HEK293 (cell line): ENCODE data around the gene ALDH16A1.

Experiments
- EGR2 ChIP-seq: fragments of 450-650 bp; formaldehyde crosslinking; IDR thresholded peaks from 2 replicates; pipeline ENCODE4 v1.5.1; 2016; ENCODE audit warnings: low read depth, missing biosample characterization, missing genetic modification characterization
- GLIS2 ChIP-seq: fragments of 450-650 bp; formaldehyde crosslinking; IDR thresholded peaks from 2 replicates; pipeline ENCODE4 v1.5.1; 2016; ENCODE audit warnings: missing biosample characterization, missing genetic modification characterization
- KLF8 ChIP-seq: fragments of 450-650 bp; formaldehyde crosslinking; IDR thresholded peaks from 2 replicates; pipeline ENCODE4 v1.5.1; 2016; ENCODE audit warnings: missing biosample characterization, missing genetic modification characterization
- RBAK ChIP-seq: fragments of 450-650 bp; formaldehyde crosslinking; IDR thresholded peaks from 2 replicates; pipeline ENCODE4 v1.5.1; 2016; ENCODE audit warnings: missing biosample characterization, missing genetic modification characterization
- ZFHX2 ChIP-seq: fragments of 450-650 bp; formaldehyde crosslinking; conservative IDR thresholded peaks from 2 replicates; pipeline ENCODE4 v1.5.1; 2016; ENCODE audit warnings: missing biosample characterization, missing genetic modification characterization
- ZNF16 ChIP-seq: fragments of 450-650 bp; formaldehyde crosslinking; IDR thresholded peaks from 2 replicates; pipeline ENCODE4 v1.5.1; 2016; ENCODE audit warnings: low read depth, missing biosample characterization, missing genetic modification characterization
- ZNF223 ChIP-seq: fragments of 450-650 bp; formaldehyde crosslinking; IDR thresholded peaks from 2 replicates; pipeline ENCODE4 v1.5.1; 2016; ENCODE audit warnings: missing biosample characterization, missing genetic modification characterization
- ZNF248 ChIP-seq: fragments of 450-650 bp; formaldehyde crosslinking; IDR thresholded peaks from 2 replicates; pipeline ENCODE4 v1.5.1; 2017; ENCODE audit warnings: missing biosample characterization, missing genetic modification characterization
- ZNF341 ChIP-seq: fragments of 450-650 bp; formaldehyde crosslinking; IDR thresholded peaks from 2 replicates; pipeline ENCODE4; 2016; ENCODE audit warnings: low read depth, missing biosample characterization, missing genetic modification characterization
- ZNF366 ChIP-seq: fragments of 450-650 bp; formaldehyde crosslinking; conservative IDR thresholded peaks from 2 replicates; pipeline ENCODE4 v1.5.1; 2016; ENCODE audit warnings: missing biosample characterization, missing genetic modification characterization
- ZNF510 ChIP-seq: fragments of 450-650 bp; formaldehyde crosslinking; IDR thresholded peaks from 2 replicates; pipeline ENCODE4 v1.5.1; 2018; ENCODE audit warnings: mild to moderate bottlenecking, missing genetic modification characterization, missing biosample characterization; ENCODE audit not compliant: insufficient replicate concordance
- ZNF514 ChIP-seq: fragments of 450-650 bp; formaldehyde crosslinking; IDR thresholded peaks from 2 replicates; pipeline ENCODE4 v1.5.1; 2016; ENCODE audit warnings: missing biosample characterization, missing genetic modification characterization
- ZNF571 ChIP-seq: fragments of 450-650 bp; formaldehyde crosslinking; IDR thresholded peaks from 2 replicates; pipeline ENCODE4 v1.5.0; 2017; ENCODE audit warnings: missing biosample characterization, missing genetic modification characterization
- ZNF654 ChIP-seq: fragments of 450-650 bp; formaldehyde crosslinking; IDR thresholded peaks from 2 replicates; pipeline ENCODE4 v1.5.1; 2016; ENCODE audit warnings: low read depth, missing biosample characterization, missing genetic modification characterization
- ZNF777 ChIP-seq: fragments of 450-650 bp; formaldehyde crosslinking; IDR thresholded peaks from 2 replicates; pipeline ENCODE4 v1.5.1; 2017; ENCODE audit warnings: missing biosample characterization, missing genetic modification characterization, borderline replicate concordance
- ZNF837 ChIP-seq: fragments of 450-650 bp; formaldehyde crosslinking; IDR thresholded peaks from 2 replicates; pipeline ENCODE4 v1.5.1; 2016; ENCODE audit warnings: missing biosample characterization, missing genetic modification characterization
- TF ChIP-seq, protein P1 (sequence below): fragments of 450-650 bp; formaldehyde crosslinking; IDR thresholded peaks from 2 replicates; pipeline ENCODE4 v1.5.1; 2016; ENCODE audit warnings: missing biosample characterization, missing genetic modification characterization
- TF ChIP-seq, protein P2 (sequence below): fragments of 450-650 bp; formaldehyde crosslinking; conservative IDR thresholded peaks from 2 replicates; pipeline ENCODE4 v1.5.1; 2016; ENCODE audit warnings: low read depth, missing biosample characterization, missing genetic modification characterization
- TF ChIP-seq, protein P3 (sequence below): fragments of 450-650 bp; IDR thresholded peaks from 2 replicates; pipeline ENCODE4 v1.5.1; 2018; ENCODE audit warnings: missing biosample characterization, mild to moderate bottlenecking, missing genetic modification characterization
- TF ChIP-seq, protein P4 (sequence below): fragments of 450-650 bp; formaldehyde crosslinking; IDR thresholded peaks from 2 replicates; pipeline ENCODE4 v1.5.1; 2016; ENCODE audit warnings: missing biosample characterization, missing genetic modification characterization
- TF ChIP-seq, protein P5 (sequence below): fragments of 450-650 bp; formaldehyde crosslinking; IDR thresholded peaks from 2 replicates; pipeline ENCODE4 v1.5.1; 2016; ENCODE audit warnings: missing biosample characterization, missing genetic modification characterization
- TF ChIP-seq, protein P6 (sequence below): fragments of 450-650 bp; formaldehyde crosslinking; IDR thresholded peaks from 2 replicates; pipeline ENCODE4 v1.5.1; 2016; ENCODE audit warnings: missing biosample characterization, missing genetic modification characterization

ALDH16A1 gene

DNA sequence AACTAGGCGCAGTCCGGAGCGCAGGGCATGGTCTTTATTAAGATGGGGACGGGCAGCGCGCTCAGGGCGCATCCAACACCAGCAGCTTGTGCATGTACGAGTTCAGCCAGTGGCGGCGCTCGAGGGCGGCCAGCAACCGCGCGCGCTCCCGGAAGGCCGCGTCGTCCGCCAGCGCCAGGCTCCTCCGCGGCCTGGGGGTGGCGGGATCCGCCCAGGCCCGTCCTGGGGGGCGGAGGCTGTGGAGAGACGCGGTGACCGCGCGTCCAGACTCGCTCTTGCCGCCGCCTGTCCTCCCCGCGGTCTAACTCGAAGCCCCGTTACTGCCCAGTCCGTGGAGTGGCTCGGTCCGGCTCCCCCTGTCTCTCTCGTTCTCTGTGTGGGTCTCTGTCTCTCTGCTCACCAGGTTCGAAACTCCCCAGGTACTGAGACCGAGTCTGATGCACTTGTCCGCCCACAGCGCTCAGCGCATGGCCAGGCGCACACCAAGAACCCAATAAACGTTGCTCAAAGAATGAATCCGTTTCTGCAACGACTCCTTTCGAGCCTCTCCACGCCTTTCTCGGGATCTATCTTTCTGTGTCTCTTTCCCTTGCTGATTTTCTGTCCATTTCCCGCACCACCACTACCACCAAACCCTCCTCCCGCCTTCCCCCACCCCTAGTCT is 30.5 kb upstream of the ALDH16A1 start (continued):
- TF ChIP-seq, protein P1, sequence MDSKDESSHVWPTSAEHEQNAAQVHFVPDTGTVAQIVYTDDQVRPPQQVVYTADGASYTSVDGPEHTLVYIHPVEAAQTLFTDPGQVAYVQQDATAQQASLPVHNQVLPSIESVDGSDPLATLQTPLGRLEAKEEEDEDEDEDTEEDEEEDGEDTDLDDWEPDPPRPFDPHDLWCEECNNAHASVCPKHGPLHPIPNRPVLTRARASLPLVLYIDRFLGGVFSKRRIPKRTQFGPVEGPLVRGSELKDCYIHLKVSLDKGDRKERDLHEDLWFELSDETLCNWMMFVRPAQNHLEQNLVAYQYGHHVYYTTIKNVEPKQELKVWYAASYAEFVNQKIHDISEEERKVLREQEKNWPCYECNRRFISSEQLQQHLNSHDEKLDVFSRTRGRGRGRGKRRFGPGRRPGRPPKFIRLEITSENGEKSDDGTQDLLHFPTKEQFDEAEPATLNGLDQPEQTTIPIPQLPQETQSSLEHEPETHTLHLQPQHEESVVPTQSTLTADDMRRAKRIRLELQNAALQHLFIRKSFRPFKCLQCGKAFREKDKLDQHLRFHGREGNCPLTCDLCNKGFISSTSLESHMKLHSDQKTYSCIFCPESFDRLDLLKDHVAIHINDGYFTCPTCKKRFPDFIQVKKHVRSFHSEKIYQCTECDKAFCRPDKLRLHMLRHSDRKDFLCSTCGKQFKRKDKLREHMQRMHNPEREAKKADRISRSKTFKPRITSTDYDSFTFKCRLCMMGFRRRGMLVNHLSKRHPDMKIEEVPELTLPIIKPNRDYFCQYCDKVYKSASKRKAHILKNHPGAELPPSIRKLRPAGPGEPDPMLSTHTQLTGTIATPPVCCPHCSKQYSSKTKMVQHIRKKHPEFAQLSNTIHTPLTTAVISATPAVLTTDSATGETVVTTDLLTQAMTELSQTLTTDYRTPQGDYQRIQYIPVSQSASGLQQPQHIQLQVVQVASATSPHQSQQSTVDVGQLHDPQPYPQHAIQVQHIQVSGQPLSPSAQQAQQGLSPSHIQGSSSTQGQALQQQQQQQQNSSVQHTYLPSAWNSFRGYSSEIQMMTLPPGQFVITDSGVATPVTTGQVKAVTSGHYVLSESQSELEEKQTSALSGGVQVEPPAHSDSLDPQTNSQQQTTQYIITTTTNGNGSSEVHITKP (tag by site-specific recombination), result peak; percentile 85
- TF ChIP-seq ZNF514 (tag by site-specific recombination) (no peak), ZNF777 (tag by site-specific recombination) (no peak), ZNF16 (tag by site-specific recombination) (no peak), ZNF837 (no peak), ZNF341 (tag by site-specific recombination) (peak; percentile 42; the same call in 1 of the 2 replicates), ZNF223 (tag by site-specific recombination) (peak; percentile 86), GLIS2 (tag by site-specific recombination) (peak; percentile 61; the same call in 1 of the 2 replicates), EGR2 (peak; percentile 30; the same call in 1 of the 2 replicates), ZNF571 (tag by site-specific recombination) (no peak), ZNF366 (peak; percentile 65; the same call in 1 of the 2 replicates), ZFHX2 (tag by site-specific recombination) (peak; percentile 83; the same call in 1 of the 2 replicates), ZNF510 (tag by site-specific recombination) (no peak), KLF8 (tag by site-specific recombination) (peak; percentile 54; the same call in 1 of the 2 replicates), ZNF654 (no peak), RBAK (tag by site-specific recombination) (no peak), ZNF248 (tag by site-specific recombination) (no peak)
- TF ChIP-seq, protein P2, sequence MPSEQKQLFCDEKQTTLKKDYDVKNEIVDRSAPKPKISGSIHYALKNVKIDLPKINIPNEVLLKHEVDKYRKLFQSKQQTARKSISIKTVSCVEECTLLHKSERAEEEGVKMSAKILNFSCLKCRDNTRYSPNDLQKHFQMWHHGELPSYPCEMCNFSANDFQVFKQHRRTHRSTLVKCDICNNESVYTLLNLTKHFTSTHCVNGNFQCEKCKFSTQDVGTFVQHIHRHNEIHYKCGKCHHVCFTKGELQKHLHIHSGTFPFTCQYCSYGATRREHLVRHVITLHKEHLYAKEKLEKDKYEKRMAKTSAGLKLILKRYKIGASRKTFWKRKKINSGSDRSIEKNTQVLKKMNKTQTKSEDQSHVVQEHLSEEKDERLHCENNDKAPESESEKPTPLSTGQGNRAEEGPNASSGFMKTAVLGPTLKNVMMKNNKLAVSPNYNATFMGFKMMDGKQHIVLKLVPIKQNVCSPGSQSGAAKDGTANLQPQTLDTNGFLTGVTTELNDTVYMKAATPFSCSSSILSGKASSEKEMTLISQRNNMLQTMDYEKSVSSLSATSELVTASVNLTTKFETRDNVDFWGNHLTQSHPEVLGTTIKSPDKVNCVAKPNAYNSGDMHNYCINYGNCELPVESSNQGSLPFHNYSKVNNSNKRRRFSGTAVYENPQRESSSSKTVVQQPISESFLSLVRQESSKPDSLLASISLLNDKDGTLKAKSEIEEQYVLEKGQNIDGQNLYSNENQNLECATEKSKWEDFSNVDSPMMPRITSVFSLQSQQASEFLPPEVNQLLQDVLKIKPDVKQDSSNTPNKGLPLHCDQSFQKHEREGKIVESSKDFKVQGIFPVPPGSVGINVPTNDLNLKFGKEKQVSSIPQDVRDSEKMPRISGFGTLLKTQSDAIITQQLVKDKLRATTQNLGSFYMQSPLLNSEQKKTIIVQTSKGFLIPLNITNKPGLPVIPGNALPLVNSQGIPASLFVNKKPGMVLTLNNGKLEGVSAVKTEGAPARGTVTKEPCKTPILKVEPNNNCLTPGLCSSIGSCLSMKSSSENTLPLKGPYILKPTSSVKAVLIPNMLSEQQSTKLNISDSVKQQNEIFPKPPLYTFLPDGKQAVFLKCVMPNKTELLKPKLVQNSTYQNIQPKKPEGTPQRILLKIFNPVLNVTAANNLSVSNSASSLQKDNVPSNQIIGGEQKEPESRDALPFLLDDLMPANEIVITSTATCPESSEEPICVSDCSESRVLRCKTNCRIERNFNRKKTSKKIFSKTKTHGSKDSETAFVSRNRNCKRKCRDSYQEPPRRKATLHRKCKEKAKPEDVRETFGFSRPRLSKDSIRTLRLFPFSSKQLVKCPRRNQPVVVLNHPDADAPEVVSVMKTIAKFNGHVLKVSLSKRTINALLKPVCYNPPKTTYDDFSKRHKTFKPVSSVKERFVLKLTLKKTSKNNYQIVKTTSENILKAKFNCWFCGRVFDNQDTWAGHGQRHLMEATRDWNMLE (tag by site-specific recombination), result no peak
- TF ChIP-seq, protein P3, sequence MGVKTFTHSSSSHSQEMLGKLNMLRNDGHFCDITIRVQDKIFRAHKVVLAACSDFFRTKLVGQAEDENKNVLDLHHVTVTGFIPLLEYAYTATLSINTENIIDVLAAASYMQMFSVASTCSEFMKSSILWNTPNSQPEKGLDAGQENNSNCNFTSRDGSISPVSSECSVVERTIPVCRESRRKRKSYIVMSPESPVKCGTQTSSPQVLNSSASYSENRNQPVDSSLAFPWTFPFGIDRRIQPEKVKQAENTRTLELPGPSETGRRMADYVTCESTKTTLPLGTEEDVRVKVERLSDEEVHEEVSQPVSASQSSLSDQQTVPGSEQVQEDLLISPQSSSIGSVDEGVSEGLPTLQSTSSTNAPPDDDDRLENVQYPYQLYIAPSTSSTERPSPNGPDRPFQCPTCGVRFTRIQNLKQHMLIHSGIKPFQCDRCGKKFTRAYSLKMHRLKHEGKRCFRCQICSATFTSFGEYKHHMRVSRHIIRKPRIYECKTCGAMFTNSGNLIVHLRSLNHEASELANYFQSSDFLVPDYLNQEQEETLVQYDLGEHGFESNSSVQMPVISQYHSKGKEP (tag by site-specific recombination), result 0 out of 2 replicates have a peak, but pooled peaks have one; percentile 15
- TF ChIP-seq, protein P4, sequence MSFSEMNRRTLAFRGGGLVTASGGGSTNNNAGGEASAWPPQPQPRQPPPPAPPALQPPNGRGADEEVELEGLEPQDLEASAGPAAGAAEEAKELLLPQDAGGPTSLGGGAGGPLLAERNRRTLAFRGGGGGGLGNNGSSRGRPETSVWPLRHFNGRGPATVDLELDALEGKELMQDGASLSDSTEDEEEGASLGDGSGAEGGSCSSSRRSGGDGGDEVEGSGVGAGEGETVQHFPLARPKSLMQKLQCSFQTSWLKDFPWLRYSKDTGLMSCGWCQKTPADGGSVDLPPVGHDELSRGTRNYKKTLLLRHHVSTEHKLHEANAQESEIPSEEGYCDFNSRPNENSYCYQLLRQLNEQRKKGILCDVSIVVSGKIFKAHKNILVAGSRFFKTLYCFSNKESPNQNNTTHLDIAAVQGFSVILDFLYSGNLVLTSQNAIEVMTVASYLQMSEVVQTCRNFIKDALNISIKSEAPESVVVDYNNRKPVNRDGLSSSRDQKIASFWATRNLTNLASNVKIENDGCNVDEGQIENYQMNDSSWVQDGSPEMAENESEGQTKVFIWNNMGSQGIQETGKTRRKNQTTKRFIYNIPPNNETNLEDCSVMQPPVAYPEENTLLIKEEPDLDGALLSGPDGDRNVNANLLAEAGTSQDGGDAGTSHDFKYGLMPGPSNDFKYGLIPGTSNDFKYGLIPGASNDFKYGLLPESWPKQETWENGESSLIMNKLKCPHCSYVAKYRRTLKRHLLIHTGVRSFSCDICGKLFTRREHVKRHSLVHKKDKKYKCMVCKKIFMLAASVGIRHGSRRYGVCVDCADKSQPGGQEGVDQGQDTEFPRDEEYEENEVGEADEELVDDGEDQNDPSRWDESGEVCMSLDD (tag by site-specific recombination), result no peak
- TF ChIP-seq, protein P5, sequence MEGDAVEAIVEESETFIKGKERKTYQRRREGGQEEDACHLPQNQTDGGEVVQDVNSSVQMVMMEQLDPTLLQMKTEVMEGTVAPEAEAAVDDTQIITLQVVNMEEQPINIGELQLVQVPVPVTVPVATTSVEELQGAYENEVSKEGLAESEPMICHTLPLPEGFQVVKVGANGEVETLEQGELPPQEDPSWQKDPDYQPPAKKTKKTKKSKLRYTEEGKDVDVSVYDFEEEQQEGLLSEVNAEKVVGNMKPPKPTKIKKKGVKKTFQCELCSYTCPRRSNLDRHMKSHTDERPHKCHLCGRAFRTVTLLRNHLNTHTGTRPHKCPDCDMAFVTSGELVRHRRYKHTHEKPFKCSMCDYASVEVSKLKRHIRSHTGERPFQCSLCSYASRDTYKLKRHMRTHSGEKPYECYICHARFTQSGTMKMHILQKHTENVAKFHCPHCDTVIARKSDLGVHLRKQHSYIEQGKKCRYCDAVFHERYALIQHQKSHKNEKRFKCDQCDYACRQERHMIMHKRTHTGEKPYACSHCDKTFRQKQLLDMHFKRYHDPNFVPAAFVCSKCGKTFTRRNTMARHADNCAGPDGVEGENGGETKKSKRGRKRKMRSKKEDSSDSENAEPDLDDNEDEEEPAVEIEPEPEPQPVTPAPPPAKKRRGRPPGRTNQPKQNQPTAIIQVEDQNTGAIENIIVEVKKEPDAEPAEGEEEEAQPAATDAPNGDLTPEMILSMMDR (tag by site-specific recombination), result peak; percentile 59; the same call in 1 of the 2 replicates
- TF ChIP-seq, protein P6, sequence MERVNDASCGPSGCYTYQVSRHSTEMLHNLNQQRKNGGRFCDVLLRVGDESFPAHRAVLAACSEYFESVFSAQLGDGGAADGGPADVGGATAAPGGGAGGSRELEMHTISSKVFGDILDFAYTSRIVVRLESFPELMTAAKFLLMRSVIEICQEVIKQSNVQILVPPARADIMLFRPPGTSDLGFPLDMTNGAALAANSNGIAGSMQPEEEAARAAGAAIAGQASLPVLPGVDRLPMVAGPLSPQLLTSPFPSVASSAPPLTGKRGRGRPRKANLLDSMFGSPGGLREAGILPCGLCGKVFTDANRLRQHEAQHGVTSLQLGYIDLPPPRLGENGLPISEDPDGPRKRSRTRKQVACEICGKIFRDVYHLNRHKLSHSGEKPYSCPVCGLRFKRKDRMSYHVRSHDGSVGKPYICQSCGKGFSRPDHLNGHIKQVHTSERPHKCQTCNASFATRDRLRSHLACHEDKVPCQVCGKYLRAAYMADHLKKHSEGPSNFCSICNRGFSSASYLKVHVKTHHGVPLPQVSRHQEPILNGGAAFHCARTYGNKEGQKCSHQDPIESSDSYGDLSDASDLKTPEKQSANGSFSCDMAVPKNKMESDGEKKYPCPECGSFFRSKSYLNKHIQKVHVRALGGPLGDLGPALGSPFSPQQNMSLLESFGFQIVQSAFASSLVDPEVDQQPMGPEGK (tag by site-specific recombination), result peak; percentile 80
